Thyroid gland (tissue), 4 donors: ENCODE measurements around the gene DENND1A. TPM values are rescaled to one million over a fixed set of nuclear protein-coding genes. Genes with fewer than 3 reads are reported as not detected.

Experiments
- DNase-seq, 2 donors: peaks; one replicate each; pipeline ENCODE4 v3.0.0-alpha.2; 2019
- H3K27ac ChIP-seq, 3 donors: fragments of 200-600 bp; sonication (generic); 1 replicate in 2 of 3; 2 replicates in 1 of 3; pipeline ENCODE4 v1.5.1; 2016 to 2019; ENCODE audit warnings: mild to moderate bottlenecking in 1 of 3, moderate library complexity in 1 of 3
- H3K27me3 ChIP-seq: fragments of 200-600 bp; sonication (generic); one replicate; pipeline ENCODE4 v1.5.1; 2019
- H3K36me3 ChIP-seq, 2 donors: fragments of 200-600 bp; sonication (generic); one replicate each; pipeline ENCODE4 v1.5.1; 2016 to 2019
- H3K4me1 ChIP-seq, 2 donors: fragments of 200-600 bp; sonication (generic); one replicate each; pipeline ENCODE4 v1.5.1; 2017 to 2019
- H3K4me3 ChIP-seq, 3 donors: fragments of 200-600 bp; sonication (generic); replicated peaks in 1 of 3; 1 replicate in 2 of 3; 2 replicates in 1 of 3; pipeline ENCODE4 v1.5.1; 2016; ENCODE audit warnings: mild to moderate bottlenecking in 1 of 3
- H3K9me3 ChIP-seq: fragments of 200-600 bp; sonication (generic); one replicate; pipeline ENCODE4 v1.5.1; 2017
- CTCF ChIP-seq, 6 experiments: fragments of 200-600 bp in 3 of 6; fragments of 450-650 bp in 3 of 6; sonication (generic) in 3 of 6; IDR thresholded peaks; one replicate each; pipeline ENCODE4 v1.5.1; 2016 to 2019; ENCODE audit warnings: antibody characterized with exemption in 6 of 6, mild to moderate bottlenecking in 2 of 6, inconsistent platforms in 1 of 6, moderate library complexity in 1 of 6
- POLR2A ChIP-seq, 2 donors: fragments of 450-650 bp; IDR thresholded peaks; one replicate each; pipeline ENCODE4 v1.6.1; 2017; ENCODE audit warnings: antibody characterized with exemption in 2 of 2, mild to moderate bottlenecking in 2 of 2, moderate library complexity in 1 of 2
- WGBS, 2 donors: methylation state at CpG; one replicate each; pipeline ENCODE4 v1.1.5; 2017; 5-methylcytosine and 5-hydroxymethylcytosine counted together
- intact Hi-C: fragments of 100-400 bp; cut with DNase I; formaldehyde crosslinking; loops from one replicate; pipeline ENCODE4 v1.15.1; 2023
- total RNA-seq, 4 donors: library from RNA; depleted of rRNA; stranded (reverse); fragments of >200 nt; gene quantifications; one replicate each; pipeline ENCODE4 v1.2.3, GENCODE V29; 2016

The DENND1A gene
- total RNA-seq, 4 donors from 2014 or later, result 18.8 to 34.4 (median 28.2) TPM

- no peaks in the 10 kb centered on the region for H3K36me3 ChIP-seq
- no peak overlapping the region for H3K4me3 ChIP-seq
- TF ChIP-seq CTCF (IDR thresholded peaks at IDR 0.05) (no peak), POLR2A (IDR thresholded peaks at IDR 0.05) (no peak)
- H3K27me3 ChIP-seq, result no peaks in the 10 kb centered on the region
- DNase-seq, result no peak
- WGBS, 2 donors, result 86 to 88% methylated on average over 7 of the region's 7 CpGs
- H3K4me1 ChIP-seq, result no peaks in the 10 kb centered on the region
- no peaks in the 10 kb centered on the region for H3K9me3 ChIP-seq
- intact Hi-C loops, result no loop called here
- no peak overlapping the region for H3K27ac ChIP-seq
These were observed 424.4 kb downstream of the DENND1A start for GRCh38 chr9:123505496-123505895.

GRCh38 chr9:123500336-123500735 is 429.6 kb downstream of the DENND1A start:
- H3K27me3 ChIP-seq, result no peaks in the 10 kb centered on the region
- no peak for DNase-seq
- 67 to 81% methylated on average over 3 of the region's 3 CpGs for WGBS, 2 donors
- intact Hi-C loops, result no loop called here
- H3K27ac ChIP-seq, result no peak overlapping the region
- no peak overlapping the region for H3K4me3 ChIP-seq
- H3K9me3 ChIP-seq, result no peaks in the 10 kb centered on the region
- TF ChIP-seq POLR2A (IDR thresholded peaks at IDR 0.05) (no peak), CTCF (IDR thresholded peaks at IDR 0.05) (no peak)
- no peaks in the 10 kb centered on the region for H3K36me3 ChIP-seq
- no peaks in the 10 kb centered on the region for H3K4me1 ChIP-seq

- TF ChIP-seq POLR2A (IDR thresholded peaks at IDR 0.05) (no peak), CTCF (IDR thresholded peaks at IDR 0.05) (no peak)
- Histone ChIP-seq H3K27ac (no peak overlapping the region), H3K4me1 (no peaks in the 10 kb centered on the region), H3K27me3 (no peaks in the 10 kb centered on the region), H3K36me3 (no peaks in the 10 kb centered on the region), H3K4me3 (no peak overlapping the region), H3K9me3 (no peaks in the 10 kb centered on the region)
- DNase-seq, result no peak
- WGBS, 2 donors, result 94 to 100% methylated on average over 1 of the region's 1 CpG
- intact Hi-C loops, result no loop called here
These were observed 432.1 kb downstream of the DENND1A start for GRCh38 chr9:123497830-123498229.

- intact Hi-C loops, result no loop called here
- no peaks in the 10 kb centered on the region for H3K36me3 ChIP-seq
- H3K27me3 ChIP-seq, result no peaks in the 10 kb centered on the region
- no peak overlapping the region for H3K4me3 ChIP-seq
- no peak overlapping the region for H3K27ac ChIP-seq
- H3K4me1 ChIP-seq, result no peaks in the 10 kb centered on the region
- no peak for TF ChIP-seq CTCF (IDR thresholded peaks at IDR 0.05)
- TF ChIP-seq POLR2A (IDR thresholded peaks at IDR 0.05), result no peak
- no peak for DNase-seq
- H3K9me3 ChIP-seq, result no peaks in the 10 kb centered on the region
- WGBS, 2 donors, result 94 to 95% methylated on average over 7 of the region's 7 CpGs
These were observed 434.2 kb downstream of the DENND1A start for GRCh38 chr9:123495731-123496130.

GRCh38 chr9:123493627-123494026 is 436.3 kb downstream of the DENND1A start:
- no peak for DNase-seq
- Histone ChIP-seq H3K9me3 (no peaks in the 10 kb centered on the region), H3K36me3 (no peaks in the 10 kb centered on the region), H3K4me3 (no peak overlapping the region), H3K27ac (no peak overlapping the region), H3K27me3 (no peaks in the 10 kb centered on the region), H3K4me1 (no peaks in the 10 kb centered on the region)
- 62 to 79% methylated on average over 6 to 8 of the region's 8 CpGs for WGBS, 2 donors
- TF ChIP-seq CTCF (IDR thresholded peaks at IDR 0.05) (no peak), POLR2A (IDR thresholded peaks at IDR 0.05) (no peak)
- intact Hi-C loops, result no loop called here
